Mammary epithelial cell (primary cell): ENCODE measurements around the gene MID1.

Source experiments
- EZH2 ChIP-seq: IDR thresholded peaks from 2 replicates; pipeline ENCODE4 v1.6.1; 2012; ENCODE audit warnings: low read length, inconsistent platforms, borderline replicate concordance
- TF ChIP-seq, protein P1 (sequence below), 2 donors: IDR thresholded peaks in 1 of 2; conservative IDR thresholded peaks in 1 of 2; 2 replicates each; pipeline ENCODE4 v1.5.1; 2011 to 2012; ENCODE audit warnings: inconsistent platforms in 2 of 2, low read length in 2 of 2, mild to moderate bottlenecking in 2 of 2, control low read depth in 1 of 2, low read depth in 1 of 2; ENCODE audit not compliant: insufficient read depth in 1 of 2; ENCODE audit errors: extremely low read depth in 1 of 2

DNA sequence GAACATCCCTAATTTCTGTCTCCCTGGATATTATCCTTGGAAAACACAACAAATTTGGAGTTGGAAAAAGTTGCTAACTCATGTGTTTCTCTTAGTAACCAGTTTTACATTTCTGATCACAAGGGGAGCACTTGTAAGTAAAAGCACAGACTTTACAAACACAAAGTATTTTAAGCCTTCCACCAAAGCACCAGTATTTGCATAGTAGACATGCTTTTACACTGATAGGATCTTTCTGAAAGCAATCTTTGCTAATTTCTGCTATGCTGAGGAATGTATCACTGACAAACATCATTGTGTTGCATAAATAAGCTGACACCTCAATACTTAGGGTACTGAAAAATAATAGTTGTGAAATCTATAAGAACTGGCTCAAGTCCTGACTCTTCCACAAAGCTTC, 100.6 kb downstream of the MID1 start:
- TF ChIP-seq, protein P1, sequence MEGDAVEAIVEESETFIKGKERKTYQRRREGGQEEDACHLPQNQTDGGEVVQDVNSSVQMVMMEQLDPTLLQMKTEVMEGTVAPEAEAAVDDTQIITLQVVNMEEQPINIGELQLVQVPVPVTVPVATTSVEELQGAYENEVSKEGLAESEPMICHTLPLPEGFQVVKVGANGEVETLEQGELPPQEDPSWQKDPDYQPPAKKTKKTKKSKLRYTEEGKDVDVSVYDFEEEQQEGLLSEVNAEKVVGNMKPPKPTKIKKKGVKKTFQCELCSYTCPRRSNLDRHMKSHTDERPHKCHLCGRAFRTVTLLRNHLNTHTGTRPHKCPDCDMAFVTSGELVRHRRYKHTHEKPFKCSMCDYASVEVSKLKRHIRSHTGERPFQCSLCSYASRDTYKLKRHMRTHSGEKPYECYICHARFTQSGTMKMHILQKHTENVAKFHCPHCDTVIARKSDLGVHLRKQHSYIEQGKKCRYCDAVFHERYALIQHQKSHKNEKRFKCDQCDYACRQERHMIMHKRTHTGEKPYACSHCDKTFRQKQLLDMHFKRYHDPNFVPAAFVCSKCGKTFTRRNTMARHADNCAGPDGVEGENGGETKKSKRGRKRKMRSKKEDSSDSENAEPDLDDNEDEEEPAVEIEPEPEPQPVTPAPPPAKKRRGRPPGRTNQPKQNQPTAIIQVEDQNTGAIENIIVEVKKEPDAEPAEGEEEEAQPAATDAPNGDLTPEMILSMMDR (conservative IDR thresholded peaks at IDR 0.05 in 1 of 2, IDR thresholded peaks at IDR 0.05 in 1 of 2; ENCODE audit: extremely low read depth in 1 of 2, insufficient read depth in 1 of 2, low read depth in 1 of 2, low read length in 2 of 2), result no peak
- TF ChIP-seq EZH2, result no peak
